Posterior vena cava (tissue), 2 donors: ENCODE measurements around the gene ARAP3. TPM values are rescaled to one million over a fixed set of nuclear protein-coding genes. Genes with fewer than 3 reads are reported as not detected.
A peak's percentile ranks its signal among the peaks of the same experiment; 100 is the strongest.
"Not testable (repeated sequence)": the region's sequence is repeated elsewhere in the genome, so short reads cannot be mapped to it uniquely, and the experiment has no call there.

Experiments
- DNase-seq: peaks from one replicate; pipeline ENCODE4 v3.0.0-alpha.2; 2020; ENCODE audit warnings: low spot score
- intact Hi-C, 2 donors: fragments of 100-400 bp; cut with DNase I; formaldehyde crosslinking; loops; one replicate each; pipeline versions ENCODE4 v1.14.1 to v1.14.2; 2022 to 2023
- total RNA-seq, 2 donors: library from RNA; stranded (reverse); fragmentation: NEBNext Ultra II Directional; extraction: Animal tissue kit (Norgen Biotek cat#: 25700); gene quantifications; one replicate each; pipeline ENCODE4 v1.2.1, GENCODE V29; 2021
- donor health status: DM: yes; HTN: yes; CAD: no.
- donor health status: DM: yes; HTN: yes; CAD: no.

Gene ARAP3
- total RNA-seq, 2 donors from 2014 or later: 14.7 to 18.8 TPM

DNA sequence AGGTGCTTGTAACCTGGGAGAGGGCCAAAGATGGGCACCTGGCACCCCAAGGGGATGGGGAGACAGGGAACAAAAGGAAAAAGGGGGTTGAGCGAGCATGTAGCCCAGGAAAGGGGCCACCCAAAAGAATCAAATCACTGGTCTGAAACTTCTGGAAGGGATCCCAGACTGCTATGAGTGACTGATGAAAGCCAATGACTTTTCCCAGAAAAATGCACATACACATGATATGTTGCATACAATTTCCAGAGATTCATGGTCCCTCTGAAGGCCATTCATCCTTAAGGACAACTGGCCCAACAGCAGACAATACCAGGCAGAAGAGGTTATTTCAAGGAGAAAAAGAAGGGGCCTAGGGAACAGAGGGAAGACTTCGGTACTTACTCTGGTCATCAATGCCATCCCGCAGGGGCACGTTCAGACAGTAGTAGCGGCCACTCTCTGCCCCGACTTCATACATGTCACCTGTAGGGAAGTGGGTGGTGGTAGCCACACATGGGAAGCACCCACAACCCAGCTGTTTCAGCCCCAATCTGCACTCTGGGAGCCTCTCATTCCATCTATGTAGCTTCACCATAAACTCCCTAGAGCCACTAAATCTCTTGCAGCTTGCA lies 53.7 kb downstream of the ARAP3 start:
- intact Hi-C loops: no loop called here
- no peak for DNase-seq

DNA sequence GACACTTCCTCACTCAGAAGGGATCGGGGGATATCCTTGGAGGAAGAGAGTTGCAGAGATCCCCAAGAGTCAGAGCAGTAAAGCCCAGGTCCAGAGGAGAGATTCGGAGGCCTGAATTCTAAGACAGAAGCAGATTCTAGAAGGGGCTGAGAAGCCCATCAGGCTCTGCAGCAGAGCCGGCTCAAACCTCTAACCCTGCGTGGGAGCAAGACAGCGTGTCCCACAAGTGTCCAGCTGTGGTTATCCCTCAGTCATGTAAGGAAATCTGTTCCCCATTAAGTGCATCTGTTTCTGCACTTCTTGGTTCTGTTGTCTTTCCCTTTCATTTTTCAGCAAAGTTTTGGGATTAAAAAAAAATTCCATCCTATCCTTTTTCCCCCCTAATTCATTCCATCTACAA lies 58.4 kb downstream of the ARAP3 start:
- no peak for DNase-seq
- intact Hi-C loops: no loop called here

DNA sequence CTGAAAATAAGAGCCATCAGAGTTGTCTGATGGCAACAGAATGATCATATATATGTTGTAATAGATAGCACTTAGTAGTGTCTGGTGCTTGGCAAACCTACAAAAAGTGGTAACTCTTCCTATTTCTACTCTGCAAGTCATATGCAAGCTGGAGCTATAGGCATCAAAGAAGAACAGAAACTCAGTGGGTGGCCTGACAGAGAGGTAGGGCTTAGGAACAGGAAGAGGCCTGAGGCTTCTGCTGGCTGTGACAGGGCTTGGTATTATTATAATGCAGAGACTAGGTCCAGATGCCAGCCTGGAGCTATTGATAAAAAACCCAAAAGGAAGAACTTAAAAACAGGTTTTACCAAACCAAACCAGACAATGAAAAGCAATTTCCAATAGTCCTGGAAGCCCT lies 58.8 kb downstream of the ARAP3 start:
- intact Hi-C loops: no loop called here
- DNase-seq: no peak

DNA sequence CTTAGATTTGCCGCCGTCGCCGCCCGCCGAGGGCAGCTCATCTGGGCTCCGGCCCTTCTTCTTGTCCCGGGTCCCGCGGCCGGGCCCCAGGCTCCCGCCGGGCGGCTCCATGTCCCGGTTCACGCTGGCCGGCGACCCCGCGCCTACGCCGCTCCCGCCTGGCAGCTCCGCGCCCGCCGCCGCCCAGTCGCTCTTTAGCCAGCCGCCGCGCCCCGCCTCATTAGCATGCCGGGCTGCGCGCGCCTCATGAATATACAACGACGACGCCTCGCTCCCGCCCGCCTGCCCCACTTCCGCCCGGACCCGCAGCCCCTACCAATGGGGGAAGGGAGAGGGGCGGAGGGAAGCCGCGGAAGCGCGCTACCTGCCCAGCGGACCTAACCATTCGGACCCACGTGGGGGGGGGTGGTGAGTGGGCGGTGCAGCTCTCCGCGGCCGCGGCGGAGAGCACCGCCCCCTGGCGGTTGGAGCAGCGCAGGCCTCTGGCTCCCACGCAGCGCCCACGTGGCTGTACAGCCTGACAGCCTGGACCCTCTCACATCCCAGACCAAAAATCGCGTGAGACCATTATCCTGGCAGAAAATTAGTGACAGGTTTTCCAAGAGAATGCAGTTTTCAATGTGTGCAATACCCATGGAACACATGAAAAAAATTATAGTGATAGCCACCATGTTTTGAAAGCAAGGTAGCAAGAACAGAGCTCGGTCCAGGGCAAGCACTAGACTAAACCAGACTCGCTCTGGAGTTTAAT lies 63.1 kb downstream of the ARAP3 start, which contains the start of gene DIAPH1:
DIAPH1 (minus strand) TSS at position 197 of the 751 bp plus-strand sequence; CDS start at position 111, 86 bp downstream.
- intact Hi-C loops: loop anchor here in 1 of 2 donors (2.0 kb wide), 1 partner anchor 26 kb away; no protein-coding TSS in a partner anchor
- DNase-seq: peak; percentile 99

DNA sequence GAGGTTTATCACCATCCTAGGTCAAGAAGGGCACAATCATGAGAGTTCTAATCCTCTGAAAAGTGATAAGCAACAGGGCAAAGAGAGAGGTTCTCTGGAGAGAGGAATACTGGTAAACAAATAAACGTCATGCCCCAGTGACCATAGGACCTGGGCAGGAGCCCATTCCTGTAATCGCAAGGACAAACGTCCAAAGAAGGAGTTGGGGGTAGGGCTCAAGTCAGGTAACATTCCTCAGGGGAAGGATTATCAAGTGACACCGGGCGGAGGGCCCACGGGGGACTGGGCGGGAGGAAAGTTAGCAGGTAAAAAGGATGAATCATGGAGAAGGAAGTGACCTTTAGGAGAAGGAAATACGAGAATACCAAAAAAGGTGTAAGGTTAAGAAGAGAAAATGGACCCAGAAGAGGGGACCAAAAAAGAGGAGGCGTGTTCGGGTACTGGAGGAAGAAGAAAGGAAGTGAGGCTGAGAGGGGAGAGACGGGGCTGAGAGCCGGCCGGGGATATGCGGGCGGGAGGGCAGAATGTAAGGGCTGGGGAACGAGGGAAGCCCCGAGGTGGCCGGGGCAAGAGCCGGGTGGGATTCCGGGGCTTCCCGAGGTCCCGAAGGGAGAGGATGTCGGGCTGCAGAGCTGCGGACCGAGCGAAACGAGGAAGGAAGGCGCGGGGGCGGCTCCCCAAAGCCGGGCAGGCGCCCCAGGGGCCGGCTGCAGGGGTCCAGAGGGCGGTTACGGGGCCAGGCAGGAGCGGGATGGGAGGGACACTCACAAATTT lies 63.8 kb downstream of the ARAP3 start:
- peak; percentile 90 for DNase-seq
- intact Hi-C loops: loop anchor here in 1 of 2 donors (2.0 kb wide), 1 partner anchor 25 kb away; no protein-coding TSS in a partner anchor

DNA sequence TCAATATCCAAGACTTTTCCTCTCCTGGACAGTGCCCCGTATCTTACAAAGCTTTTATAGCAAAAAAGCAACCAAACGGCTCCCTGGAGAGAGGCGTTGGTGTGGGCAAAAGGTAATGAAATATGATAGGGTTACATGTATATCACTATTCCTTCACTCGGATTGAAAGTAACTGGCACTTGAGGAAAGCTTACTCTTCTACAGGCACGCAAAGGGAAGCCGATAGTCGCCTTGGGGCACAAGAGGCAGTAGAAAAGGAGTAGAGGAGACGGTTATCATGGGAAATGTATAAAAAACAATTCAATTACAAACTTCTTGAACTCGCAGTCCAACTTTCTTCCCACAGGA lies 64.4 kb downstream of the ARAP3 start:
- no peak for DNase-seq
- intact Hi-C loops: loop anchor here in 1 of 2 donors (2.0 kb wide), 1 partner anchor 25 kb away; no protein-coding TSS in a partner anchor

DNA sequence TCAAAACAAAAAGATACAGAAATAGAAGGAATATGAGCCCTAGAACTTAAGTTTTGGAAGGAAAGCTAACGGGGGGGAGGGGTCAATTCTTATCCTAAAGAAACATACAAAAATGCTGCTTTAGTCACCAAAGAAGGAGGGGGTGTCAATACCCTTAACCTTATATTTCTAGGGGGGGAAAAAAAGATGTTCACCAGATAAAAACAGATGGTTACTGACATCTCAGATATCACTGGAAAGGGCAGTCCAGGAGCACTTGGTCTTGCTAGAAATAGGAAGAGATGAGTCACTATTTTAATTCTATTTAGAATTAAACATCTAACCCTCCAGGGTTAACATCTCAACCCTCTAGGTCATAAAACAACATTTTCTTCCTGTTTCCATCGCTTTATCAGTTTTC lies 64.9 kb downstream of the ARAP3 start:
- no peak for DNase-seq
- intact Hi-C loops: no loop called here

DNA sequence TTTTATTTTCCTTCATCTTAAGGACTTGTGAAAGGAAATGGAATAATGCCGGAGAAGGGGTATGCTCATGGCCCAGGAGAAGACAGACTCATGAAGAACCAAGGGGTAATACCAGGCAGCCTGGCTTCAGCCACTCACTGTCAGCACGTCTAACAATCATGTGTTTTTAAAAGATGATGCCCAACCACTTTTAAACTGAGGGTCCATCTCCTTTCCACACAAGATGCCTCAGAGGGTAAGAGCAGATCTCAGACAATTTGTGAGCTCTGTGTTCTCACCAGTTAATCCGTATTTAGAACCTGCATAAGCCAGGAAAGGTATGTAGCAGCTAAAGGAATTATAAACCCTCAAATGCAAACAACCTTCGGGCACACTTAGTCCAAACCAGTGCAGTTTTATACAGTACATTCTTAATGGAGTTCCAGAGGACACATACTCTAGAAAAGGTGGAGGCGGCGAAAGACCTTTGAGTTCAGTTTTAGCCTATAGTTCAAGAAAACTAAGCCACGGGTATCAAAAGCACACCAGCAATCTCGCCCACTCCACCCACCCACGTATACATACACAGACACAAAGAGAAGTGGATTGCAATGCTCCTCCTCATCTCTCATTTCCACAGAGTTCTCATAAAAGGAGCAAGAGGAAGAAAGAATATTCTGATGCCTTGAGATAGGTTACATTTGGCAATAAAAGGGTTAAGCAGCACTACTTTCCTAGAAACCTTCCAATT lies 65.9 kb downstream of the ARAP3 start:
- no peak for DNase-seq
- intact Hi-C loops: no loop called here

DNA sequence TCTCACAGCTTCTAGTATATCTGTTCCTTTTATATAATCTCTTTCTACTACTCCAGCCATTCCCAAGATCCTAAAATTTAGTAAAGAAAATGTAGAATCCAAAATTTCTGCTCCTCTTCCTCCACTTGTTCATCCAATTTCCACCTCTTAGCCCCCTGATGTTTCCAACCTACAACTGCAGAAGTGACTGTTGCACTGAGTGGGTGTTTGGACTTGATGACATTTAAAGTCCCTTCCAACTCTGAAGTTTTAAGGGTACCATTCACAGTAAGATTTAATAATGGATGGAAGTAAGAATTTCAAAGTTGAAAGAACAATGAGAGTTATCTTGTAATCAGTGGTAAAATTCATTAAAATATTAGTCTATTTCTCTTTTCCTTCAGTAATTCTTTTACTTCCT lies 68.7 kb downstream of the ARAP3 start:
- no peak for DNase-seq
- intact Hi-C loops: no loop called here

DNA sequence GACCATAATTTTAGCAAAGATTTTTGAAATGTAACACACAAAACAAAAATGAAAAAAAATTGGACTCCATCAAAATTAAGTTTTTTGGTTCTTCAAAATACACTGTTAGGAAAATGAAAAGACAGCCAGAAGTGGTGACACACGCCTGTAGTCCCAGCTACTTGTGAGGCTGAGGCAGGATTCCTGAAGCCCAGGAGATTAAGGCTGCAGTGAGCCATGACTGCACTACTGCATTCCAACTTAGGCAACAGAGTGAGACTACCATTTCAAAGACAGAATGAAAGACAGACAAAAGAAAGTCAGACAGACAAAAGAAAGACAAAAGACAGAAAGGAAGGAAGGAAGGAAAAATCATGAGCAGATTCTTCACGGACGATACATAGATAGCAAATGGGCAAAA lies 70.7 kb downstream of the ARAP3 start:
- intact Hi-C loops: no loop called here
- DNase-seq: no peak

DNA sequence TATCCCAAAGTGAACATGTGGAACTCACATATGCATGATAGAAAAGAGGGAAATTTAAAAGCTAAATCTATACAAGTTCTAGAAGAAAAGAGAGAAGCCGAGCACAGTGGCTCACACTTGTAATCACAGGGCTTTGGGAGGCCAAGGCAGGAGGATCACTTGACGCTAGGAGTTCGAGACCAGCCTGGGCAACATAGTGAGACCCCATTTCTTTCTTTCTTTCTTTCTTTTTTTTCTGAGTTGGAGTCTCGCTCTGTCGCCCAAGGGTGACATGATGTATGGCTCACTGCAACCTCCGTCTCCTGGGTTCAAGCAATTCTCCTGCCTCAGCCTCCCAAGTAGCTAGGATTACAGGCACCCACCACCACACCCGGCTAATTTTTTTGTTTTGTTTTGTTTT lies 72.1 kb downstream of the ARAP3 start:
- intact Hi-C loops, DNase-seq: not testable (repeated sequence)

DNA sequence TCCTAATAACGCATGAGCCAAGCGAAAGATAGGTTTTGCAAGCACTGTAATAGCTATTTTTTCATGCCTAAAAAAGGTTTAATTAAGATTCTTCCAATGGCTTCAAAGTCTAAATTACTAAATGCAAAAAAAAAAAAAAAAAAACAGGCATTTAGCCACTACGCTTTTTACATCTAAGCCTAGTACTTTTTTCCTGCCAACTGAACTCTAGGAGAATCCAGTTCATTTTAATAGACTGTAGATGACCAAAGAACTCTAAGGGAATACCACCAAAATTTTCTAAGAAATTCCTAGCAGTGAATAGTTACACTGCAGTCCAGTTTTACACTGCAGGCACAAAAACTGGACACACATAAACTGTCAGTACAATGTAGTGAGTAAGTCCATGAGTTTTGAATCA lies 73.0 kb downstream of the ARAP3 start:
- intact Hi-C loops: no loop called here
- no peak for DNase-seq

DNA sequence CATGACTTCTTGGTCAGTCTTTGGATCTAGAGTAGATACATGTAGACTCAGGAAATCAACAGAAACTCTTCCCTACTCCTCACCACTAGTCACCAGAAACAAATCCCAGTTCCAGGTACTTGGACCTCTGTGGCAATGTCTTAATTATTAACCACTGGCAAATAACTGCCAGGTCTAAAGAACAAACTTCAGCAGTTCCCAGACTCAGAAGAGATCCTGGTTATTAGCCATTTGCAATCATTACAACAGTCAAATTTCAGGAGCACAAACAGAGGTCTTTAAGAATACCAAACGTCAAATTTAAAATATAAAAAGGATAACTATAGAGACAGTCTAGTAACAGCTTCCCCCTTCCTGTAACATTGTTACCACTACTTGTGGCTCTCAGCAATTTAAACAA lies 73.5 kb downstream of the ARAP3 start:
- no peak for DNase-seq
- intact Hi-C loops: no loop called here

DNA sequence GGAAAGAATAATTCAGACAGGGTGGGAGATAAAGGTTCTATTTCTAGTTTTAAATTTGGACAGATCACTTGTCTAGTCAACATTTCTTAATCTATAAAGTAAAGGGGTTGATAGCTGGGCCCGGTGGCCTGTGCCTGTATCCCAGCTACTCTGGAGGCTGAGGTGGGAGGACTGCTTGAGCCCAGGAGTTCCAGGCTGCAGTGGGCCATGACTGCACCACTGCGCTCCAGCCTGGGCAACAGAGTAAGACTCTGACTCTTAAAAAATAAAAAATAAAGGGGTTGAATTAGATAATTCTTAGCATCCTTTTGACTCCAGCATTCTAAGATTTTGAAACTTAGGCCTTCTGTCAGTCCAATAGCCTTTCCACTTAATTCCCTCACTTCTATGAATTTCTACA lies 74.0 kb downstream of the ARAP3 start:
- intact Hi-C loops: no loop called here
- DNase-seq: no peak

DNA sequence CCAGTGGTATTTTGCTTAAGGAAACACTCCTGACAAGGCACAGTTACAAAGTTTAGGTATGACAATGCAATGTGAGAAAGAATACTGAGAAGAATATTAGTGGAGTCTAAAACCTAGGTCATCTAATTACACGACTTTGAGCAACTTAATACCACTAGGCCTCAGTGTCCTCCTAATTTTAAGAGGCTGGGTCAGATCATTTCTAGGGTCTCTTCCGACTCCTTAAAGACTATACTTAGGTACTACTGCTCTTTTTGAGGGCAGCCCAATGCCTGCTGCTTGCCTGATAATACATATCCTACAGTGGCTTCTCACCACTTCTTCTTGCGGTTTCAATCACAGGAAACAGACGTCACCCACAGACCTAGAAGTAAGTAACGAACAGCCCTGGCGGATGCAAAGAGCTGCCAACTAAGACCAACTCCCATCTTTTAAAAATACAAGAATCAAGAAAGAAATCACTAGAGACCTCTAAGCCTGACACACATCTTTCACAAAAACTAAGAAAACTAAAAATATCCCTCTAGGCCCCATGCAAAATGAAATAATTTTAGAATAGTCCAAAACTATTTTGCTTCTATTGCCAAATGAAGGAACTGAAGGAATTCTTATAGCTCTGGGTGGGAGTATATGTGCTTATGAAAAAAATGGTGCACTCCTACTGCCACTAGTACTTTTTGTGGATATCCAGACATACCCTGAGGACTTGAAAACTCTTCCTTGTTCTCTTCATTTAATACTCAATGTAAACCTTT lies 76.3 kb downstream of the ARAP3 start:
- no peak for DNase-seq
- intact Hi-C loops: no loop called here

DNA sequence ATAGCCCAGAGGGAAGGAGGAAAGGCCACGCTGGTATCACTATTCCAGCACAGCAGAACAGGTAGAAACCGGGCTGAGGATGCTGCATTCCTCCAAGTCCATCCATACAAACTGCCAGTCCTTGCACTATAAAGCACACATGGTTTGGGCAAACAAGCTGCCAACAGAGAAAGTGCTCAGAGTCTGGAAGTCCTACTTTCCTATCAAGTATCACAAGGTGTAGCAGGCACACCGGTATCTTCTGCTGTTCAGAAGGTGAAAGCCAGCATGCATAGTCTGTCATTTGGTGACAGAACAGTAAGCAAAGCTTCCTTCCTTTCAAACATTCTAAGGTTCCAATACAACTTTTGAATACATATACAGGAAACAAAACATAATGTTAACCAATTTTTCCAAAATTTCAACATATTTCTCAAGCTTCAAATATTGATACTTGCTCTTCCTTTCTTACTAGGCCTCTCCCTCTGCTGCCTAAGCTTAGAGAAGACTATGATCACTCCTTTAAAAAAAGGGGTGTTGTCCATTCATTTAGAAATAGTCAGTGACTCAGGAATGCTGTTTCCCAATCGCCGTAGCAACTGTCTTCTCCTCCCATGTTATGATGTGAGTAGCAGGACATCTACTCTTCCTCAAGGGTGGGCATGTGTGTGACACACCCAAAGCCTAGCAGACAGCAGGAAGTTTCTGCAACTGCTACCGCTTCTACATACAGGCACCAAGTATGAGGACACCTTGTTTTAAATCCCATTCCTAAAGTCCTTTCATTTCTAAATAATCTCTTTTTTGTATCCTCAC lies 77.9 kb downstream of the ARAP3 start:
- peak; percentile 83 for DNase-seq
- intact Hi-C loops: no loop called here
